ENCODE measurements around the gene METAP1D. TPM values are rescaled to one million over a fixed set of nuclear protein-coding genes. Genes with fewer than 3 reads are reported as not detected.

The METAP1D gene
- total RNA-seq, 1 donor from 2014 or later, result 2.7 TPM

DNA sequence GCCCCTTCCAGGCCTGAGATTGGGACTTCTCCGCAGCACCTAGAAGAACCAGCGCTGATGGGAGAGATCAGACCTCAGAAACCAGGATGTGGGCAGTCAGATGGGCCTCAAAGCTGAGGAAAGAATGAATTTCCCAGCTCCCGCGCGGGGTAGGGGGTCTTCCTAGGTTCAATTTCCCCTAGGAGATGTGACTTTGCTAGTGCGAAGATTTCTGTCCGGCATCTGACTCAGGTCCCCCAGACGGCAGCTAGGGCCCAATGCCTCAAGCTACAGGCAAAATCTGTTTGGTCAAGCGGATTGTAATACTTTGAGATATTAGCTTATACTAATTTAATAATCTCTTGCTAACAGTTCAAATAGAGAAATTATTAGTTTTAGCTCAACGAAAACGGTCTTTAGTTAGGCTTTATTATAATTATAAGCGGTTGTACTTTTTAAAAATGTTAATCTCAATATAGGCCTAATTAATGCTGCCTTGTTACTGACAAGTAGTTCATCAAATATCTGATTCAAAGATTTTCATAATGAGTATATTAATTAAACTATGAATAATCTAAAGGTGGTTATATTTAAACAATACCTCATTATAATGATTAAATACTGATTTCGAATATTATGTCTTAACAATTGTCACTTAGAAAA is 91.4 kb downstream of the METAP1D start:
- DNase-seq (ENCODE audit: low spot score), result no peak

GRCh38 chr2:172091761-172092566 is 92.2 kb downstream of the METAP1D start:
- DNase-seq (ENCODE audit: low spot score), result no peak

GRCh38 chr2:172092716-172093415 is 93.1 kb downstream of the METAP1D start:
- no peak for DNase-seq (ENCODE audit: low spot score)

DNA sequence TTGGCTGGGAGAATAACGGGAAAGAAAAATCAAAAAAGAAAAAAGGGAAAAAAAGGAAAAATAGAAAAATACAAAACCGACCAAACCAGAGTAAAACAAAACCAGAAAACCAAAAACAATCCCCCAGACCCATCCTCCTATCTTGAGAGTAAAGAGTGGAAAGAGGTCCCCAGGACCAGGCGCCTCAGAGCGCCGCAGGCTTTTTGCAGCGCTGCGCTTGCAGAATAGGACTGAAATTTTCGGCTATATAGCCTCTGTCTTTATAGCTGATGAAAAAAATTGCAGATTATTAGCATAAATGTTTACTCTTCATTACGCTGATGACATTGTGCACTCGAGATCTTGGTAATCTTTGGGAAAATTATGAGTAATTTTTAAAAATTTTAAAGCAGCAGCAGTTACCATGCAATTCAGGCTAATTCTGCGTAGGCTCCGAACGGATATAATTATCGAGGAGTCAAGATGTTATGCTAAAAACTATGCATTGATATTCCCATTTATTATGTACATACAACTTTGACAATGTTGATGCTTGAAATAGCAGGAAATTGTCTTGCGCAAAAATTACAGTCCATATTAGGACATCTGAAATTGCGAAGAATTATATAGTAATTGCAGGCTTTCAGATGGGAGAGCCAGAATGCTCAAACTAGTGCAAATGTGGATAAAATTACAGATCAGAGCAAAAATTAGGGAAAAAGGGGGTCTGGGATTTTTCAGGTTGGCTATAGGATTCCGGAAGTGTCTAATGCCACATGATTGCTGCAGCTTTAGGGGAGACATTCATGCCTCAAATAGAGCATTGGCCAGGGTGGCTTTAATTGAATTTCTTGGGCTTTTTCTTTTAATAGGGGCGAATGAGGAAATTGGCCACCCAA is 93.9 kb downstream of the METAP1D start:
- DNase-seq (ENCODE audit: low spot score), result no peak

DNA sequence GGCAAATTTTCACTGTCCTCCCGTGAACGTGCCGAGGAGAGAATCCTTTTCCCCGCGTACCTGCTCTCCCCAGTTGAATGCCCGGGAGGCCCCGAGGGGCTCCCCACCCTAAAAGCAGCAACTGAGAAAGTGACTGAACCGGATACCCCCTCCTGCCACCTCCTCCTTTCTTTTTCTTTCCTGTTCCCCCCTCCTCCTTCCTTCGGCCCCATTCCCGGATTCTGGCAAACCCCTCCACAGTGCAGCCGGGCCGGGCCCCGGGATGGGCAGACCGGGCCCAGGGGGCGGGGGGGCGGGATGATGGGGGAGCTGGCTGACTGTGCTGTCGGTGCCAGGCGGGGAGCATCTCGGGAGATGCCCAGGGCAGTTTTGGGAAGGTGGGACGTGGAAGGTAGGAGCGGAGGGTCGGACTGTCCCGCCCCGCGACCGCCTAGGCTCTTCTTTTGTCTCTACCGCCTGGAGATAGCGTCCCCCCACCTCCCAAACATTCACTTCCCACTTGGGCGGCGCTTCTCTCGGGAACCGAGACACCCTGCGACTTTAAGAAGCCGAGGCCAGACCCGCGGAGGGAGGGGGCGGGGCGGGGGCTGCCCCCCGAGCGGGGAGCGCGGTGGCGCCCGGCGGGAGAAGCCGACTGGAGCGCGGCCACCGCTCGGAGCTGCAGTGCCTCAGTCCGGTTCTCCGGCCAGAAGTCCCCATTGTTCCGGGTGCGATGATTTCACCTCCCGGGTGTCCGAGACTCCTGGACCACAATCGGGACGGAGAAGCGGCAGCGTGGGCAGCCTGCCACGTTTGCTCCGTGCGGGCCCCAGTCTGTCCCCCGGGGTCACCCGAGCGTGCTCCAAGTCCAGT is 94.8 kb downstream of the METAP1D start:
- DNase-seq (ENCODE audit: low spot score), result no peak

GRCh38 chr2:172095146-172095904 is 95.6 kb downstream of the METAP1D start:
- no peak for DNase-seq (ENCODE audit: low spot score)

GRCh38 chr2:172095905-172096625 is 96.3 kb downstream of the METAP1D start:
- DNase-seq (ENCODE audit: low spot score), result no peak

DNA sequence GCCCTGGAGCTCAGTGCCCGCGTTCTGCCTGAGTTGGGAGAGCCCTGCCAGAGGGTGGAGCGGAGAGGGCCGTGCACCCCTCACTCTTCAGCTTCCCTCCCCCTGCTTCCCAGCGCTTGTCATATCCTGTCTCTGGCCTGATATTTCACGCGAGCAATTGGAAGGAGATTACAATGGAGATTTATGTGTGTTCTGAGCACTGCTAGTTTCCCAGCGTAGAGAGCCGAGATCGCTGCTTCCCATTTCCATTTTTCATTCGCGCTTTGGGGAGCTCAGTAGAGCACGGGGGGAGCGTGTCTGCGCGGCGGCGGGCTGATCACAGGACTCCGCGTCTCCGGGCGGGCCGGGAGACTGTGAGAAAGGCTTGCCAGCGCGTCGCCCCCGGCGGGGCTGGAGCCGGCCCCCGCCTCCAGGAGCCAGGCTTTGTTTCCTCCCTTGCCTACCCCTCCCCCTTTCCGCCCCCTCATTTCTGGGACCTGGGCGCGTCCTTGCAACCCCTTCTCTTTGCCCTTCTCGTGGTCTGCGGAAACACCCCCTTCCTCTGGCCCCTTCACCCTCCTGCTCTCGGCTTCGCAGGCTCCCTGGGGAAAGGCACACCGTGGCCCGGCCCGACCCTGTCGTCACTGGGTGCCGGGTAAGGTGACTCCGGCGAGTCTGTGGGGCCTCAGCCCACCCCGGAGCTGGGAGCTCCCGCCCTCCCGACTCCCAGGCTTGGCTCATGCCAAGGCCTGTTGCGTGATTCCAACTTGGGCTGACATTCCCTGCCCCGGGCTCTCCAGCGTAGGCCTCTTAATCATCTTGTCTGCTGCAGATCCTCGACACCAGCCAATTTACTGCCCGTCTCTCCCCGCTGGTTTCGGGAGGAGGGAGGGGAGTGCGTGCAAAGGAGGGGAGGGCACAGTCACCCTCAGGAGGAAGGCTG is 97.1 kb downstream of the METAP1D start:
- DNase-seq (ENCODE audit: low spot score), result no peak

DNA sequence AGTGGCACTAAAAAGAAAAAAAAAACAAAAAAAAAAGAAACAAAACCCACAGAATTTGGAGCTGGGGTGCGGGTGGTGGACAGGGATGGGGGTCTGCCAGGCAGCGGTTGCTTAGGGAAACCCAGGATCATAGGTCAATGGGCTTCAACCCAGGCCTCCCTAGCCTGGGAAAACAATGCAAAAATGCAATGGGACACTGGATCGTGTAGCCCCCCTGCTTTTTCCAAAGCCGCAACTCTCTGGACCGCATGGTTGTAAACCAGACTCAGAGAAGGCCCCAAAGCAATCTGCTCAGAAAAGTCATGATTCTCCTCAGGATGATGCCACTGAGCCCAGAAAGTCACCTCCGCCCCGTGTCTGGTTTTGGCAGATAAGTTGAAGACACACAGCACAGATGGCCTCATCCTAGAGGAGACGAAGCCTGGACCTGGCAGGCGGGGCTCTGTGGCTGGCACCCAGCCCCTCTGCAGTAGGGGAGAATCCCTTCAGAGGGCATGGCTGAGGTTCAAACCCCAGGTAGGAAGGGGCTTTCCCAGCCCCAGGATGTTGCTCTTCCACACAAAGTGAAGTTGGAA is 97.9 kb downstream of the METAP1D start:
- DNase-seq (ENCODE audit: low spot score), result no peak

DNA sequence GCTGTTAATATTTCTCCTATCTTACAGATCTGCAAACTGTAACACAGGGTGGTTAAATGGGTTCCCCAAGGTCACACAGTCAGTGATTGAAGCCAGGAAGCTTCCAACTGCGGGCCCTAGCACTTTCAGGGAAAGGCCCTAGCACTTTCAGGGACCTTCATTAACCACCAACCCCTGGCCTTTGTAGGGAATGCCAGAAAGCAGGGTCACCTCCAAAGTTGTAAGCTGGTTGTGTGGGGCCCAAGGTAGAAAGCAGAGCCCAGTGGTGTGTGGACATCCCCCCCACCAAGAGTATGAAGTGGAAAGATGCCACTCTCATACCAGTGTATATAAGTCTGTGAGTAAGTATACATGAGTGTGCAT is 98.5 kb downstream of the METAP1D start:
- no peak for DNase-seq (ENCODE audit: low spot score)

- no peak for DNase-seq (ENCODE audit: low spot score)
Observed at GRCh38 chr2:172098650-172099471, 99.1 kb downstream of the METAP1D start.

DNA sequence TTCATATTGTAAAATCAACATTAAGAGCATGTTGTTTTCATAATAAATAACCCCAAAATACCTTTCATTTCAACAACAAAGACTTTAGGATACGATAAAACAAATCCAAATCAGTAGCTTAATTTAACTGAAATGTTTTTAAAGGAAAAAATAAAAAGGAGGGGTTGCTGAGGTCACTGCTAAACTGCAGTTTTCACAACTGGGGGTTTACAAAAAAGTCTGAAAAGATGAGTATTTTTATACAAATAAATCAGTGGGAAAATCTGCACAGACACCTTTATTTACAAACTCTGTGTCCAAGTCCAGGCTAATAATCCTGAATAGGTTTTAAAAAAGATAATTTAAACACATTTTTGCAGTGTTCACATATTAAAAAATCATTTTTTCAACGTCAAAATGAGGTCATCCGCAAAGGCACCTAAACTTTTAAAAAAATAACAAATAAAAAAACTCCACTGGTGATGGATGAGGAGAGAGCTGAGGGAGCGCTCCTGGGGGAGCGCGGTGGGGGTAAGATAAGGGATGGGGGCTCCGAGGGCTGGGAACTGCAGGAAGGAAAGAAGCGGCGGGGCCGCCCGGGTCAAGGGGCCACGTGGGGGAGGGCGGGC is 99.8 kb downstream of the METAP1D start:
- no peak for DNase-seq (ENCODE audit: low spot score)

- DNase-seq (ENCODE audit: low spot score), result no peak
Observed at GRCh38 chr2:172100080-172100934, 100.6 kb downstream of the METAP1D start.

- no peak for DNase-seq (ENCODE audit: low spot score)
Observed at GRCh38 chr2:172100935-172101820, 101.4 kb downstream of the METAP1D start.
